Activated naive CD4-positive, alpha-beta T cell (primary cell): ENCODE results near the gene ROBO3.

Source experiments
- DNase-seq, 4 experiments: peaks; one replicate each; lab custom pipeline; 2025; lab: John Stamatoyannopoulos, UW

Gene ROBO3

GRCh38 chr11:124875943-124876817 is 10.9 kb downstream of the ROBO3 start:
- peak; percentile 52 to 77 (median 67) for DNase-seq

- DNase-seq = no peak
Observed at GRCh38 chr11:124876818-124877630, 11.8 kb downstream of the ROBO3 start.

GRCh38 chr11:124877631-124877909 is 12.3 kb downstream of the ROBO3 start:
- no peak for DNase-seq

GRCh38 chr11:124877910-124878758 is 12.9 kb downstream of the ROBO3 start:
- DNase-seq = no peak

- no peak for DNase-seq
Observed at GRCh38 chr11:124878759-124879492, 13.7 kb downstream of the ROBO3 start.

GRCh38 chr11:124879493-124880289 is 14.5 kb downstream of the ROBO3 start:
- DNase-seq = no peak

GRCh38 chr11:124880290-124880611 is 15.0 kb downstream of the ROBO3 start:
- no peak for DNase-seq

GRCh38 chr11:124880958-124881357 is 15.7 kb downstream of the ROBO3 start:
- DNase-seq = no peak

GRCh38 chr11:124882339-124883071 is 17.3 kb downstream of the ROBO3 start:
- no peak for DNase-seq

GRCh38 chr11:124884340-124884739 is 19.1 kb downstream of the ROBO3 start:
- no peak for DNase-seq

- DNase-seq = no peak
Observed at GRCh38 chr11:124884869-124885479, 19.7 kb downstream of the ROBO3 start.

GRCh38 chr11:124886476-124886875 is 21.2 kb downstream of the ROBO3 start:
- no peak for DNase-seq

- DNase-seq = no peak
Observed at GRCh38 chr11:124886978-124887666, 21.9 kb downstream of the ROBO3 start.

GRCh38 chr11:124887667-124888013 is 22.4 kb downstream of the ROBO3 start:
- DNase-seq = no peak

- DNase-seq = no peak
Observed at GRCh38 chr11:124889191-124890091, 24.2 kb downstream of the ROBO3 start.

- no peak for DNase-seq
Observed at GRCh38 chr11:124890151-124890550, 24.9 kb downstream of the ROBO3 start.

GRCh38 chr11:124890683-124891372 is 25.6 kb downstream of the ROBO3 start:
- no peak for DNase-seq
